IMR-90 (cell line): ENCODE measurements around the gene SP140L. TPM values are rescaled to one million over a fixed set of nuclear protein-coding genes. Genes with fewer than 3 reads are reported as not detected.

Experiments used
- ATAC-seq: fragments of 200-7000 bp; cut with Tn5 transposase; 2 replicates; pipeline ENCODE4 v1.9.1; 2020; ENCODE audit warnings: low read depth, mild to moderate bottlenecking, moderate library complexity
- BruUV-seq: library from RNA; stranded (reverse); fragments of 400-500 nt; replicated peaks from 2 replicates; lab custom pipeline; 2021; lab: Mats Ljungman, UMichigan
- CTCF ChIA-PET: fragments of 300-600 bp; formaldehyde crosslinking; extraction: SDS; loops from one replicate; lab custom pipeline; 2021; ENCODE audit warnings: antibody characterized with exemption; lab: Yijun Ruan, JAX
- POLR2A ChIA-PET: fragments of 300-600 bp; sonication (Branson Sonifier 250); formaldehyde crosslinking; loops from one replicate; lab custom pipeline; 2022; ENCODE audit warnings: antibody characterized with exemption; ENCODE audit not compliant: unreplicated experiment; lab: Charles Lee
- DNase-seq: peaks from one replicate; pipeline ENCODE4 v3.0.0; 2013
- H2AFZ ChIP-seq: replicated peaks from 2 replicates; pipeline ENCODE3; 2013; ENCODE audit warnings: low read length, mild to moderate bottlenecking; ENCODE audit not compliant: poor library complexity
- H2AK5ac ChIP-seq: 2 replicates; pipeline ENCODE4 v1.6.1; 2013; ENCODE audit warnings: low read depth, low read length, inconsistent platforms
- H2AK9ac ChIP-seq: replicated peaks from 2 replicates; pipeline ENCODE3; 2013; ENCODE audit warnings: mild to moderate bottlenecking, low read depth, low read length, moderate library complexity; ENCODE audit not compliant: poor library complexity
- H2BK120ac ChIP-seq: 2 replicates; pipeline ENCODE4 v1.6.1; 2013; ENCODE audit warnings: low read depth, low read length, inconsistent platforms
- H2BK15ac ChIP-seq: 3 replicates; pipeline ENCODE4 v1.6.1; 2013; ENCODE audit warnings: low read depth, low read length, inconsistent platforms
- H2BK20ac ChIP-seq: 2 replicates; pipeline ENCODE4 v1.6.1; 2013; ENCODE audit warnings: low read depth, mild to moderate bottlenecking, inconsistent platforms, low read length, moderate library complexity
- H2BK5ac ChIP-seq: 2 replicates; pipeline ENCODE4 v1.6.1; 2013; ENCODE audit warnings: mild to moderate bottlenecking, low read depth, low read length, inconsistent platforms; ENCODE audit not compliant: poor library complexity, severe bottlenecking
- H3K14ac ChIP-seq: replicated peaks from 2 replicates; pipeline ENCODE4 v1.6.1; 2013; ENCODE audit warnings: low read depth, low read length, inconsistent platforms
- H3K18ac ChIP-seq: 2 replicates; pipeline ENCODE4 v1.6.1; 2013; ENCODE audit warnings: low read depth, low read length, control low read depth
- H3K23ac ChIP-seq: 2 replicates; pipeline ENCODE4 v1.6.1; 2013; ENCODE audit warnings: low read depth, low read length, inconsistent platforms
- H3K27ac ChIP-seq: 2 replicates; pipeline ENCODE4 v1.5.1; 2013; ENCODE audit warnings: mild to moderate bottlenecking, control low read depth, low read length; ENCODE audit not compliant: insufficient read depth
- H3K27me3 ChIP-seq: 2 replicates; pipeline ENCODE4 v1.6.1; 2013; ENCODE audit warnings: low read length; ENCODE audit not compliant: control insufficient read depth, insufficient read depth
- H3K36me3 ChIP-seq: 2 replicates; pipeline ENCODE4 v1.6.1; 2013; ENCODE audit warnings: low read length, mixed read lengths; ENCODE audit not compliant: control insufficient read depth, insufficient read depth
- H3K4ac ChIP-seq: 2 replicates; pipeline ENCODE4 v1.6.1; 2013; ENCODE audit warnings: low read depth, low read length, inconsistent platforms
- H3K4me1 ChIP-seq: 2 replicates; pipeline ENCODE4 v1.6.1; 2013; ENCODE audit warnings: low read length, mixed read lengths; ENCODE audit not compliant: control insufficient read depth, insufficient read depth
- H3K4me2 ChIP-seq: 2 replicates; pipeline ENCODE4 v1.6.1; 2013; ENCODE audit warnings: low read depth, mild to moderate bottlenecking, control low read depth, low read length, moderate library complexity
- H3K4me3 ChIP-seq: 2 replicates; pipeline ENCODE4 v1.5.1; 2013; ENCODE audit warnings: low read depth, mild to moderate bottlenecking, control low read depth, low read length, moderate library complexity; ENCODE audit not compliant: insufficient read depth
- H3K56ac ChIP-seq: 2 replicates; pipeline ENCODE4 v1.6.1; 2013; ENCODE audit warnings: low read length, inconsistent platforms; ENCODE audit not compliant: insufficient read depth; ENCODE audit errors: extremely low read depth
- H3K79me1 ChIP-seq, 2 experiments: 2 replicates each; pipeline ENCODE4 v1.6.1; 2013; ENCODE audit warnings: low read length in 2 of 2, inconsistent platforms in 1 of 2, low read depth in 1 of 2
- H3K9ac ChIP-seq: 2 replicates; pipeline ENCODE4 v1.6.1; 2013; ENCODE audit warnings: low read depth, low read length, control low read depth
- H3K9me1 ChIP-seq: 2 replicates; pipeline ENCODE4 v1.6.1; 2013; ENCODE audit warnings: low read length, inconsistent platforms; ENCODE audit not compliant: insufficient read depth
- H3K9me3 ChIP-seq: 2 replicates; pipeline ENCODE4 v1.6.1; 2013; ENCODE audit warnings: low read length; ENCODE audit not compliant: control insufficient read depth, insufficient read depth
- H4K20me1 ChIP-seq: 2 replicates; pipeline ENCODE4 v1.6.1; 2013; ENCODE audit warnings: low read length, inconsistent platforms; ENCODE audit not compliant: insufficient read depth
- H4K5ac ChIP-seq: 2 replicates; pipeline ENCODE4 v1.6.1; 2013; ENCODE audit warnings: mild to moderate bottlenecking, low read depth, low read length, control low read depth
- H4K8ac ChIP-seq, 2 experiments: 2 replicates each; pipeline ENCODE4 v1.6.1; 2013; ENCODE audit warnings: low read depth in 2 of 2, low read length in 2 of 2, control low read depth in 1 of 2, inconsistent platforms in 1 of 2
- H4K91ac ChIP-seq: 2 replicates; pipeline ENCODE4 v1.6.1; 2013; ENCODE audit warnings: low read depth, low read length, inconsistent platforms; ENCODE audit not compliant: insufficient read depth
- BHLHE40 ChIP-seq: fragments of 150-350 bp; IDR thresholded peaks from 2 replicates; pipeline ENCODE4 v1.6.1; 2016; ENCODE audit warnings: mild to moderate bottlenecking, low read depth, low read length
- SMC3 ChIP-seq: fragments of 150-350 bp; IDR thresholded peaks from 2 replicates; pipeline ENCODE4 v1.6.1; 2016; ENCODE audit warnings: low read depth, mild to moderate bottlenecking, antibody characterized with exemption, low read length, moderate library complexity
- WGBS, 2 experiments: methylation state at CpG; one replicate each; pipeline versions ENCODE4 v1.1.5 to v1.1.7; 2013; ENCODE audit warnings: missing lambda C conversion rate in 2 of 2; ENCODE audit not compliant: insufficient read length in 1 of 2; ENCODE audit errors: extremely low coverage in 2 of 2; 5-methylcytosine and 5-hydroxymethylcytosine counted together
- dilution Hi-C: fragments of 300-500 bp; cut with HindIII; formaldehyde crosslinking; loops from one replicate; pipeline ENCODE4 v1.14.3; 2018; ENCODE audit warnings: low sequenced_read_pairs; ENCODE audit not compliant: unreplicated experiment
- in situ Hi-C: fragments of 300-500 bp; cut with MboI; formaldehyde crosslinking; loops from 3 replicates; pipeline ENCODE4 v1.14.3; 2019; ENCODE audit warnings: low sequenced_read_pairs, inconsistent platforms, mixed read lengths
- intact Hi-C: fragments of 100-400 bp; cut with micrococcal nuclease; formaldehyde crosslinking; loops from 2 replicates; pipeline ENCODE4 v1.10.0; 2022
- polyA plus RNA-seq, 3 experiments: library from polyadenylated mRNA; depleted of rRNA; stranded (reverse); fragments of >200 nt; gene quantifications; 2 replicates each; pipeline ENCODE4 v1.2.3, GENCODE V29; 2012; ENCODE audit warnings: low replicate concordance in 1 of 3
- total RNA-seq: library from RNA; depleted of rRNA; stranded (reverse); fragments of >200 nt; gene quantifications from 2 replicates; pipeline ENCODE4 v1.2.3, GENCODE V29; 2012
- TF ChIP-seq, protein P1 (sequence below): fragments of 150-350 bp; IDR thresholded peaks from 2 replicates; pipeline ENCODE4 v1.6.1; 2016; ENCODE audit warnings: low read depth, mild to moderate bottlenecking, low read length, moderate library complexity, borderline replicate concordance

SP140L gene
- total and polyA plus RNA-seq, 2 of the 4 experiments (the other 2 are of a cell fraction) = 5.4 to 11.2 TPM

DNA sequence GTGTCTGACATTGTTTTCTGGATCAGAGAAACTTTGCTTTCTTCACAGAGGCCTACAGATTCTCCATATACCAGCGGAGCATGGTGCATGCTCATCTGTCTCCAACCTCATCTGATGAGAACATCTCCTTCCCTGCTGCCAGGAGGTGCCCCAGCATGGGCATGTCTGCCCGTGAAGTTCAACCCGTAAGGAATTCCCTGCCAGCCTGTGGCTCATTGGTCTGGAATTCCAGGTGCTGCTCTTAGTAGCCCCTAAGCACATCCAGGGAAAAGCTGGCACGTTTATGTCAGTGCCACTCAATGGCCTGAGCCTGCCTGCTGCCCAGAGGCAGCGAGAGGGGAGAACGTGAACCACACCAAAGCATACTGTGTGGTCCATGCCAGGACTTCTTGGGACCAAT lies 87.3 kb downstream of the SP140L start:
- dilution Hi-C loops = no loop called here

More for the DNA sequence above, 87.3 kb downstream of the SP140L start:
- H3K4ac ChIP-seq = peak overlapping the region; percentile 38
- H3K27ac ChIP-seq = no peak overlapping the region
- H3K9ac ChIP-seq = no peak overlapping the region
- ATAC-seq = no peak
- peaks cover 12% of the 10 kb centered on the region for H3K9me1 ChIP-seq
- H4K91ac ChIP-seq = peak overlapping the region; percentile 1; the same call in 1 of the 2 replicates
- BruUV-seq = no TSS peak
- H4K20me1 ChIP-seq = peaks cover 2% of the 10 kb centered on the region; the same call in 1 of the 2 replicates
- H2BK5ac ChIP-seq = no peak overlapping the region
- intact Hi-C loops = loop anchor here (5.0 to 10.0 kb wide), 2 partner anchors 198 to 200 kb away; partner anchors contain the start of gene SP110
- H2BK15ac ChIP-seq = no peak overlapping the region
- no peak overlapping the region for H3K23ac ChIP-seq
- no peak overlapping the region for H3K18ac ChIP-seq
- no peak overlapping the region for H4K5ac ChIP-seq
- H2AFZ ChIP-seq = peak overlapping the region; percentile 8
- in situ Hi-C loops = loop anchor here (25.0 kb wide), 1 partner anchor 398 kb away; no protein-coding TSS in a partner anchor
- H2AK9ac ChIP-seq = peak overlapping the region; percentile 34
- H2AK5ac ChIP-seq = peak overlapping the region; percentile 14
- 100% methylated on average over 2 of the region's 6 CpGs; no CpG with 5 or more reads in 1 of the 2 experiments for whole genome bisulfite sequencing, 2 experiments
- no peak overlapping the region for H2BK20ac ChIP-seq
- CTCF ChIA-PET = no interaction called here
- no peaks in the 10 kb centered on the region for H3K9me3 ChIP-seq
- peaks cover 14% of the 10 kb centered on the region for H3K4me1 ChIP-seq
- H3K27me3 ChIP-seq = no peaks in the 10 kb centered on the region
- H3K4me2 ChIP-seq = no peak overlapping the region
- no peak overlapping the region for H2BK120ac ChIP-seq
- H3K36me3 ChIP-seq = no peaks in the 10 kb centered on the region
- no peak overlapping the region for H3K14ac ChIP-seq
- TF ChIP-seq BHLHE40 (no peak), SMC3 (no peak)
- TF ChIP-seq, protein P1, sequence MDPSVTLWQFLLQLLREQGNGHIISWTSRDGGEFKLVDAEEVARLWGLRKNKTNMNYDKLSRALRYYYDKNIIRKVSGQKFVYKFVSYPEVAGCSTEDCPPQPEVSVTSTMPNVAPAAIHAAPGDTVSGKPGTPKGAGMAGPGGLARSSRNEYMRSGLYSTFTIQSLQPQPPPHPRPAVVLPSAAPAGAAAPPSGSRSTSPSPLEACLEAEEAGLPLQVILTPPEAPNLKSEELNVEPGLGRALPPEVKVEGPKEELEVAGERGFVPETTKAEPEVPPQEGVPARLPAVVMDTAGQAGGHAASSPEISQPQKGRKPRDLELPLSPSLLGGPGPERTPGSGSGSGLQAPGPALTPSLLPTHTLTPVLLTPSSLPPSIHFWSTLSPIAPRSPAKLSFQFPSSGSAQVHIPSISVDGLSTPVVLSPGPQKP = no peak
- no peak overlapping the region for H3K56ac ChIP-seq
- H3K4me3 ChIP-seq = no peak overlapping the region
- H3K79me1 ChIP-seq = peaks cover 14 to 40% of the 10 kb centered on the region in 2 experiments; a peak in 2 of 4 replicates
- no peak overlapping the region for H4K8ac ChIP-seq
- POLR2A ChIA-PET = no interaction called here
- no peak for DNase-seq
